GM12878 (cell line): ENCODE data around the gene RBSN. TPM values are rescaled to one million over a fixed set of nuclear protein-coding genes. Genes with fewer than 3 reads are reported as not detected.

Experiments used
- ATAC-seq: fragments of 200-7000 bp; cut with Tn5 transposase; 3 replicates; pipeline ENCODE4 v1.9.1; 2020; ENCODE audit warnings: mild to moderate bottlenecking, moderate library complexity
- BruUV-seq: library from RNA; stranded (reverse); fragments of 400-500 nt; replicated peaks from 2 replicates; lab custom pipeline; 2021; lab: Mats Ljungman, UMichigan
- CTCF ChIA-PET: fragments of 300-600 bp; sonication (Branson Sonifier 250); formaldehyde crosslinking; extraction: SDS; loops from one replicate; lab custom pipeline; 2021; ENCODE audit warnings: inconsistent platforms; lab: Yijun Ruan, JAX
- POLR2A ChIA-PET: fragments of 350-600 bp; formaldehyde crosslinking; extraction: SDS; loops from one replicate; lab custom pipeline; 2021; ENCODE audit warnings: inconsistent platforms; lab: Charles Lee
- RAD21 ChIA-PET: fragments of 300-600 bp; sonication (Branson Sonifier 250); formaldehyde crosslinking; loops from one replicate; lab custom pipeline; 2023; ENCODE audit warnings: antibody characterized with exemption; ENCODE audit not compliant: unreplicated experiment; lab: Charles Lee
- SMC1A ChIA-PET: fragments of 300-600 bp; sonication (Branson Sonifier 250); formaldehyde crosslinking; loops from one replicate; lab custom pipeline; 2023; ENCODE audit not compliant: unreplicated experiment, uncharacterized antibody; lab: Charles Lee
- DNase-seq: peaks from one replicate; pipeline ENCODE4 v3.0.0-alpha.2; 2011; ENCODE audit warnings: low read depth, low spot score
- FAIRE-seq: peaks from 3 replicates; lab custom pipeline; 2011; peaks lifted over from hg19 to GRCh38; lab: Jason Lieb, UNC
- H2AFZ ChIP-seq: 2 replicates; pipeline ENCODE4 v1.6.0; 2011; ENCODE audit warnings: low read depth, low read length, control low read depth; ENCODE audit not compliant: control insufficient read depth
- H3K27ac ChIP-seq: 2 replicates; pipeline ENCODE4 v1.5.1; 2011; ENCODE audit warnings: control low read depth; ENCODE audit not compliant: control insufficient read depth, insufficient read depth
- H3K27me3 ChIP-seq, 2 experiments: replicated peaks in 1 of 2; 2 replicates each; pipeline versions ENCODE4 v1.6.0 to v1.6.1; 2011; ENCODE audit warnings: low read length in 1 of 2; ENCODE audit not compliant: control insufficient read depth in 2 of 2, insufficient read depth in 2 of 2
- H3K36me3 ChIP-seq, 2 experiments: 2 replicates each; pipeline ENCODE4 v1.5.1; 2011; ENCODE audit warnings: low read length in 1 of 2; ENCODE audit not compliant: control insufficient read depth in 2 of 2, insufficient read depth in 2 of 2
- H3K4me1 ChIP-seq: 2 replicates; pipeline ENCODE4 v1.6.1; 2011; ENCODE audit warnings: mild to moderate bottlenecking, low read length, moderate library complexity, mixed read lengths; ENCODE audit not compliant: control insufficient read depth, insufficient read depth
- H3K4me2 ChIP-seq: 2 replicates; pipeline ENCODE4 v1.6.0; 2011; ENCODE audit warnings: control low read depth; ENCODE audit not compliant: control insufficient read depth, insufficient read depth
- H3K4me3 ChIP-seq: fragments of 200-600 bp; sonication (generic); 2 replicates; pipeline ENCODE4 v1.5.1; 2016
- H3K79me2 ChIP-seq: 2 replicates; pipeline ENCODE4 v1.6.0; 2011; ENCODE audit warnings: low read length; ENCODE audit not compliant: control insufficient read depth, insufficient read depth
- H3K9ac ChIP-seq: 2 replicates; pipeline ENCODE4 v1.8.0; 2011; ENCODE audit warnings: low read length, control low read depth, mixed read lengths; ENCODE audit not compliant: control insufficient read depth, insufficient read depth
- H3K9me3 ChIP-seq: replicated peaks from 3 replicates; pipeline ENCODE4 v1.5.1; 2011; ENCODE audit warnings: mild to moderate bottlenecking, low read length; ENCODE audit not compliant: control insufficient read depth, insufficient read depth
- H4K20me1 ChIP-seq: 2 replicates; pipeline ENCODE4 v1.6.0; 2011; ENCODE audit not compliant: control insufficient read depth, insufficient read depth
- BRCA1 ChIP-seq: IDR thresholded peaks from 2 replicates; pipeline ENCODE4 v1.6.1; 2011; ENCODE audit warnings: low read depth, low read length, improper control_type of control experiment
- EED ChIP-seq: sonication (generic); IDR thresholded peaks from 2 replicates; pipeline ENCODE4 v1.6.1; 2016; ENCODE audit warnings: antibody characterized with exemption, low read depth
- EGR1 ChIP-seq, 2 experiments: IDR thresholded peaks; 1 replicate in 1 of 2; 2 replicates in 1 of 2; pipeline ENCODE4 v1.6.1; 2011 to 2012; ENCODE audit warnings: low read depth in 2 of 2, low read length in 2 of 2, borderline replicate concordance in 1 of 2, mild to moderate bottlenecking in 1 of 2, moderate library complexity in 1 of 2
- GABPA ChIP-seq: IDR thresholded peaks from 2 replicates; pipeline ENCODE4 v1.6.1; 2014; ENCODE audit warnings: antibody characterized with exemption, low read depth, mild to moderate bottlenecking, inconsistent platforms
- LARP7 ChIP-seq: fragments of 450-650 bp; IDR thresholded peaks from 2 replicates; pipeline ENCODE4 v1.6.1; 2017; ENCODE audit warnings: mild to moderate bottlenecking
- MEF2B ChIP-seq: fragments of 450-650 bp; IDR thresholded peaks from 2 replicates; pipeline ENCODE4 v1.6.1; 2018; ENCODE audit warnings: mild to moderate bottlenecking, moderate library complexity; ENCODE audit not compliant: partially characterized antibody, poor library complexity, severe bottlenecking
- NR2C2 ChIP-seq: IDR thresholded peaks from 2 replicates; pipeline ENCODE4 v1.6.1; 2011; ENCODE audit warnings: borderline replicate concordance, low read depth; ENCODE audit not compliant: control insufficient read depth, insufficient read length
- POLR2A ChIP-seq: IDR thresholded peaks from 2 replicates; pipeline ENCODE4 v1.6.1; 2011; ENCODE audit warnings: low read depth, mild to moderate bottlenecking, low read length
- RAD21 ChIP-seq: IDR thresholded peaks from 2 replicates; pipeline ENCODE4 v1.6.1; 2011; ENCODE audit warnings: mild to moderate bottlenecking, low read depth, low read length, moderate library complexity; ENCODE audit not compliant: insufficient read depth
- RCOR1 ChIP-seq: conservative IDR thresholded peaks from 2 replicates; pipeline ENCODE4 v1.6.1; 2012; ENCODE audit warnings: low read depth, low read length, improper control_type of control experiment
- RELA ChIP-seq: fragments of 450-650 bp; IDR thresholded peaks from 2 replicates; pipeline ENCODE4 v1.8.0; 2014; ENCODE audit warnings: borderline replicate concordance; ENCODE audit not compliant: partially characterized antibody
- SP1 ChIP-seq: IDR thresholded peaks from one replicate; pipeline ENCODE4 v1.6.1; 2011; ENCODE audit warnings: low read depth, low read length
- STAT1 ChIP-seq: fragments of 450-650 bp; conservative IDR thresholded peaks from 2 replicates; pipeline ENCODE4 v1.6.1; 2014; ENCODE audit warnings: antibody characterized with exemption, mild to moderate bottlenecking
- SUPT20H ChIP-seq: IDR thresholded peaks from 2 replicates; pipeline ENCODE4 v1.6.1; 2011; ENCODE audit warnings: low read depth, mild to moderate bottlenecking, low read length, moderate library complexity, borderline replicate concordance; ENCODE audit not compliant: control insufficient read depth
- ZNF24 ChIP-seq: fragments of 450-650 bp; IDR thresholded peaks from 2 replicates; pipeline ENCODE4 v1.6.1; 2017; ENCODE audit warnings: antibody characterized with exemption, mild to moderate bottlenecking
- ZSCAN29 ChIP-seq: fragments of 450-650 bp; IDR thresholded peaks from 2 replicates; pipeline ENCODE4 v1.6.1; 2017; ENCODE audit warnings: mild to moderate bottlenecking, moderate library complexity
- WGBS: methylation state at CpG from one replicate; pipeline ENCODE4 v1.1.6; 2016; ENCODE audit warnings: low lambda C conversion rate; ENCODE audit not compliant: insufficient replicate concordance, insufficient coverage; ENCODE audit errors: missing lambda C conversion rate; 5-methylcytosine and 5-hydroxymethylcytosine counted together
- in situ Hi-C: fragments of 300-500 bp; cut with MboI; formaldehyde crosslinking; loops from 9 replicates; pipeline ENCODE4 v1.14.3; 2018; ENCODE audit warnings: mixed read lengths
- intact Hi-C: fragments of 100-400 bp; cut with micrococcal nuclease; formaldehyde crosslinking; loops from one replicate; pipeline ENCODE4 v1.14.2; 2022; ENCODE audit not compliant: unreplicated experiment
- polyA plus RNA-seq, 11 experiments: library from polyadenylated mRNA; depleted of rRNA in 4 of 11; unstranded in 6 of 11; stranded (reverse) in 5 of 11; fragments of >200 nt; fragmentation: Nextera tagmentation in 4 of 11; fragmentation: Illumina TruSeq in 1 of 11; extraction: Ambion mirVana in 4 of 11; extraction: Trizol in 1 of 11; gene quantifications; 1 replicate in 1 of 11; 2 replicates in 10 of 11; pipeline versions ENCODE4 v1.2.1 to v1.2.3, GENCODE V29; 2011 to 2016; ENCODE audit warnings: inconsistent platforms in 2 of 11, missing spikeins in 2 of 11, low read depth in 1 of 11
- total RNA-seq, 4 experiments: library from RNA; depleted of rRNA in 3 of 4; stranded (reverse); fragments of >200 nt in 3 of 4; fragmentation: Illumina TruSeq in 1 of 4; extraction: Trizol in 1 of 4; gene quantifications; 2 replicates each; pipeline versions ENCODE4 v1.2.1 to v1.2.3, GENCODE V29; 2013 to 2021
- TF ChIP-seq, protein P1 (sequence below): IDR thresholded peaks from 2 replicates; pipeline ENCODE4 v1.6.1; 2011; ENCODE audit warnings: low read depth, low read length, improper control_type of control experiment, borderline replicate concordance
- TF ChIP-seq, protein P2 (sequence below): fragments of 450-650 bp; IDR thresholded peaks from 2 replicates; pipeline ENCODE4 v1.6.1; 2014; ENCODE audit warnings: mild to moderate bottlenecking
- TF ChIP-seq, protein P3 (sequence below): fragments of 450-650 bp; IDR thresholded peaks from 2 replicates; pipeline ENCODE4 v1.6.1; 2016; ENCODE audit warnings: mild to moderate bottlenecking, moderate library complexity, borderline replicate concordance

RBSN gene
- total and polyA plus RNA-seq, 10 of the 15 experiments (the other 5 are each of a cell fraction or from before 2014, with no cell fraction given) = 2.0 to 17.5 (median 10.5) TPM

DNA sequence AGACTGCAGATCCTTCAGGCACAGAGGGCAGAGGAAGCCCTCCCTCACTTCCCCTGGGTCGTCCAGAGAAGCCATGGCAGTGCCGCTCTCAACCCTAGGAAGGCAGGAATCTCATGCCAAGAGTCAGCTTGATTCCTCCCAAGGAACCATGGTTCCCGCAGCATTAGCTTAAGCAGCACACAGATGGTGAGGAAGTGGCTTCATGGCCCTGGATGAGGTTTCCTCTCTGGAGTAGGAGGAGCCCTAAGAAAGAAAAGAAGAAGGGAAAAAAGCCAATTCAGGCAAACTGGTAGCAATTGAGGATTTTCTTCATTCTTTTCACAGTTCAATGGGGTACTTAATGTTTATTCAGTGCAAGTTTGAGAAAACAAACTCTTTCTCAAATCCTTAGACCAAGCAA lies 2.9 kb downstream of the RBSN start:
- whole genome bisulfite sequencing = 83% methylated on average over 3 of the region's 3 CpGs
- Histone ChIP-seq H2AFZ (no peak overlapping the region), H3K4me1 (peaks cover 8% of the 10 kb centered on the region), H3K9ac (no peak overlapping the region), H3K9me3 (no peaks in the 10 kb centered on the region), H3K27me3 (no peaks in the 10 kb centered on the region), H3K4me2 (no peak overlapping the region), H3K4me3 (no peak overlapping the region), H3K36me3 (peaks cover 1 to 27% of the 10 kb centered on the region in 2 experiments), H3K79me2 (peaks cover 13% of the 10 kb centered on the region), H3K27ac (no peak overlapping the region), H4K20me1 (no peaks in the 10 kb centered on the region)
- DNase-seq (no peak), FAIRE-seq (no peak), ATAC-seq (no peak)
- POLR2A ChIA-PET = no interaction called here
- SMC1A ChIA-PET = interaction anchor here (0.6 kb wide), 1 partner anchor 167 kb away, joined by 3 read pairs; no protein-coding TSS in a partner anchor
- RAD21 ChIA-PET = no interaction called here
- intact Hi-C loops (no loop called here), in situ Hi-C loops (no loop called here)
- BruUV-seq = no TSS peak
- TF ChIP-seq SUPT20H (no peak), BRCA1 (no peak), NR2C2 (no peak), RCOR1 (no peak), ZSCAN29 (no peak), RAD21 (no peak), SP1 (no peak), POLR2A (no peak), MEF2B (no peak), RELA (no peak), EED (no peak), EGR1 (IDR thresholded peaks at IDR 0.05; ENCODE audit: borderline replicate concordance in 1 of 2, low read depth in 2 of 2, low read length in 2 of 2) (no peak), STAT1 (no peak), LARP7 (no peak), ZNF24 (no peak), GABPA (no peak)
- TF ChIP-seq, protein P1, sequence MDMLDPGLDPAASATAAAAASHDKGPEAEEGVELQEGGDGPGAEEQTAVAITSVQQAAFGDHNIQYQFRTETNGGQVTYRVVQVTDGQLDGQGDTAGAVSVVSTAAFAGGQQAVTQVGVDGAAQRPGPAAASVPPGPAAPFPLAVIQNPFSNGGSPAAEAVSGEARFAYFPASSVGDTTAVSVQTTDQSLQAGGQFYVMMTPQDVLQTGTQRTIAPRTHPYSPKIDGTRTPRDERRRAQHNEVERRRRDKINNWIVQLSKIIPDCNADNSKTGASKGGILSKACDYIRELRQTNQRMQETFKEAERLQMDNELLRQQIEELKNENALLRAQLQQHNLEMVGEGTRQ = no peak
- TF ChIP-seq, protein P2, sequence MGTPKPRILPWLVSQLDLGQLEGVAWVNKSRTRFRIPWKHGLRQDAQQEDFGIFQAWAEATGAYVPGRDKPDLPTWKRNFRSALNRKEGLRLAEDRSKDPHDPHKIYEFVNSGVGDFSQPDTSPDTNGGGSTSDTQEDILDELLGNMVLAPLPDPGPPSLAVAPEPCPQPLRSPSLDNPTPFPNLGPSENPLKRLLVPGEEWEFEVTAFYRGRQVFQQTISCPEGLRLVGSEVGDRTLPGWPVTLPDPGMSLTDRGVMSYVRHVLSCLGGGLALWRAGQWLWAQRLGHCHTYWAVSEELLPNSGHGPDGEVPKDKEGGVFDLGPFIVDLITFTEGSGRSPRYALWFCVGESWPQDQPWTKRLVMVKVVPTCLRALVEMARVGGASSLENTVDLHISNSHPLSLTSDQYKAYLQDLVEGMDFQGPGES = no peak
- TF ChIP-seq, protein P3, sequence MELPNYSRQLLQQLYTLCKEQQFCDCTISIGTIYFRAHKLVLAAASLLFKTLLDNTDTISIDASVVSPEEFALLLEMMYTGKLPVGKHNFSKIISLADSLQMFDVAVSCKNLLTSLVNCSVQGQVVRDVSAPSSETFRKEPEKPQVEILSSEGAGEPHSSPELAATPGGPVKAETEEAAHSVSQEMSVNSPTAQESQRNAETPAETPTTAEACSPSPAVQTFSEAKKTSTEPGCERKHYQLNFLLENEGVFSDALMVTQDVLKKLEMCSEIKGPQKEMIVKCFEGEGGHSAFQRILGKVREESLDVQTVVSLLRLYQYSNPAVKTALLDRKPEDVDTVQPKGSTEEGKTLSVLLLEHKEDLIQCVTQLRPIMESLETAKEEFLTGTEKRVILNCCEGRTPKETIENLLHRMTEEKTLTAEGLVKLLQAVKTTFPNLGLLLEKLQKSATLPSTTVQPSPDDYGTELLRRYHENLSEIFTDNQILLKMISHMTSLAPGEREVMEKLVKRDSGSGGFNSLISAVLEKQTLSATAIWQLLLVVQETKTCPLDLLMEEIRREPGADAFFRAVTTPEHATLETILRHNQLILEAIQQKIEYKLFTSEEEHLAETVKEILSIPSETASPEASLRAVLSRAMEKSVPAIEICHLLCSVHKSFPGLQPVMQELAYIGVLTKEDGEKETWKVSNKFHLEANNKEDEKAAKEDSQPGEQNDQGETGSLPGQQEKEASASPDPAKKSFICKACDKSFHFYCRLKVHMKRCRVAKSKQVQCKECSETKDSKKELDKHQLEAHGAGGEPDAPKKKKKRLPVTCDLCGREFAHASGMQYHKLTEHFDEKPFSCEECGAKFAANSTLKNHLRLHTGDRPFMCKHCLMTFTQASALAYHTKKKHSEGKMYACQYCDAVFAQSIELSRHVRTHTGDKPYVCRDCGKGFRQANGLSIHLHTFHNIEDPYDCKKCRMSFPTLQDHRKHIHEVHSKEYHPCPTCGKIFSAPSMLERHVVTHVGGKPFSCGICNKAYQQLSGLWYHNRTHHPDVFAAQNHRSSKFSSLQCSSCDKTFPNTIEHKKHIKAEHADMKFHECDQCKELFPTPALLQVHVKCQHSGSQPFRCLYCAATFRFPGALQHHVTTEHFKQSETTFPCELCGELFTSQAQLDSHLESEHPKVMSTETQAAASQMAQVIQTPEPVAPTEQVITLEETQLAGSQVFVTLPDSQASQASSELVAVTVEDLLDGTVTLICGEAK = no peak
- TF ChIP-seq, all 136 proteins: peak for 0
- CTCF ChIA-PET = interaction anchor here (1.4 to 5.1 kb wide), 3 partner anchors 13 to 107 kb away, joined by 3 to 31 read pairs (median 8); no protein-coding TSS in a partner anchor
